Right atrium auricular region (tissue), 2 donors: ENCODE data around the gene ME2. TPM values are rescaled to one million over a fixed set of nuclear protein-coding genes. Genes with fewer than 3 reads are reported as not detected.
"Not testable (repeated sequence)": the region's sequence is repeated elsewhere in the genome, so short reads cannot be mapped to it uniquely, and the experiment has no call there.

Experiments used
- DNase-seq: peaks from one replicate; pipeline ENCODE4 v3.0.0-alpha.2; 2019; ENCODE audit warnings: low spot score
- H3K27ac ChIP-seq, 2 donors: fragments of 200-600 bp; sonication (generic); 1 replicate in 1 of 2; 2 replicates in 1 of 2; pipeline ENCODE4 v1.5.1; 2016 to 2019
- H3K27me3 ChIP-seq, 2 donors: fragments of 200-600 bp; sonication (generic); one replicate each; pipeline versions ENCODE4 v1.5.1 to v1.6.0; 2017 to 2019
- H3K36me3 ChIP-seq: fragments of 200-600 bp; sonication (generic); one replicate; pipeline ENCODE4 v1.5.1; 2016
- H3K4me1 ChIP-seq, 2 donors: fragments of 200-600 bp; sonication (generic); one replicate each; pipeline versions ENCODE4 v1.5.1 to v1.6.0; 2017 to 2019
- H3K4me3 ChIP-seq, 2 donors: fragments of 200-600 bp; sonication (generic); 1 replicate in 1 of 2; 2 replicates in 1 of 2; pipeline ENCODE4 v1.5.1; 2017 to 2019; ENCODE audit warnings: mild to moderate bottlenecking in 1 of 2, moderate library complexity in 1 of 2
- H3K9me3 ChIP-seq, 2 donors: fragments of 200-600 bp; sonication (generic); one replicate each; pipeline ENCODE4 v1.5.1; 2019
- CTCF ChIP-seq, 2 donors: fragments of 200-600 bp; sonication (generic); IDR thresholded peaks; one replicate each; pipeline ENCODE4 v1.5.1; 2019; ENCODE audit warnings: antibody characterized with exemption in 2 of 2
- total RNA-seq, 2 donors: library from RNA; depleted of rRNA; stranded (reverse); fragments of >200 nt; gene quantifications; one replicate each; pipeline ENCODE4 v1.1.0, GENCODE V29; 2016

ME2 gene
- total RNA-seq, 2 donors from 2014 or later: 82.0 to 117 TPM

GRCh38 chr18:50944245-50944932, 65.5 kb downstream of the ME2 start:
- no peak for DNase-seq
- Histone ChIP-seq H3K27ac (no peak overlapping the region), H3K4me3 (no peak overlapping the region), H3K27me3 (no peaks in the 10 kb centered on the region), H3K4me1 (no peaks in the 10 kb centered on the region), H3K9me3 (no peaks in the 10 kb centered on the region), H3K36me3 (peaks cover 16% of the 10 kb centered on the region)
- TF ChIP-seq CTCF (IDR thresholded peaks at IDR 0.05): no peak

DNA sequence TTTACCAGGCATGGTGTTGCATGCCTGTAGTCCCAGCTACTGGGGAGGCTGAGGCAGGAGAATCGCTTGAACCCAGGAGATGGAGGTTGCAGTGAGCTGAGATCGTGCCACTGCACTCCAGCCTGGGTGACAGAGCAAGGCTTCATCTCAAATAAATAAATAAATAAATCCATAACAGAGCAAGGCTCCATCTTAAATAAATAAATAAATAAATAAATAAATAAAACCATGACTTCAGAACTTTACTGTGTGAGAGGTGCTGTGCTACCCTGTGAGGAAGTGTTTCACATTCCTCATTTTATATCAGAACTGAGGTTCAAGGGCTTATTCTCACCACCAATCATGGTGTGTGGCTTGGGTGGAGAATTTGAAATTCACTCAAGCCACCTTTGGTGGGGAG, 67.0 kb downstream of the ME2 start:
- not testable (repeated sequence) for H3K27me3 ChIP-seq, H3K36me3 ChIP-seq, DNase-seq, H3K9me3 ChIP-seq, H3K27ac ChIP-seq, H3K4me3 ChIP-seq, H3K4me1 ChIP-seq

- no peak overlapping the region for H3K4me3 ChIP-seq
- TF ChIP-seq CTCF (IDR thresholded peaks at IDR 0.05): no peak
- no peaks in the 10 kb centered on the region for H3K4me1 ChIP-seq
- H3K27ac ChIP-seq: no peak overlapping the region
- peaks cover 6% of the 10 kb centered on the region for H3K36me3 ChIP-seq
- no peaks in the 10 kb centered on the region for H3K27me3 ChIP-seq
- no peaks in the 10 kb centered on the region for H3K9me3 ChIP-seq
- DNase-seq: no peak
These were observed 69.0 kb downstream of the ME2 start for GRCh38 chr18:50947899-50948298.

DNA sequence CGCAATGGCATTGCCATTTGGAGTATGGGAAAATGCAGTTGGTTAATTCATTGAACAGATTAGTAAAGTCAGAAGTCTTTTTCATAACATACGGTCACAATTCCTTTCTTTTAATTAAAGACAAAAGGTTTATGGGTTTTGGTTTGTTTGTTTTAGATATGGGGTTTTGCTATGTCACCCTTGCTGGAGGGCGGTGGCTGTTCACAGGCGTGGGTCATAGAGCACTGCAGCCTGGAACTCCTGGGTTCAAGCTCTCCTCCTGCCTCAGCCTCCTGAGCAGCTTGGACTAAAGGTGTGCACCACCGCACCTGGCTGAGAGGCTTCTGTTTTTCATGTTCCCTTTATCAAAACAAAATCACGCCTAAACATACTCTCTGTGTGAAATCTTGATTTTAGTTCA, 70.3 kb downstream of the ME2 start:
- DNase-seq: no peak
- no peaks in the 10 kb centered on the region for H3K9me3 ChIP-seq
- H3K36me3 ChIP-seq: peaks cover 6% of the 10 kb centered on the region
- H3K4me3 ChIP-seq: no peak overlapping the region
- H3K27me3 ChIP-seq: no peaks in the 10 kb centered on the region
- H3K27ac ChIP-seq: no peak overlapping the region
- no peak for TF ChIP-seq CTCF (IDR thresholded peaks at IDR 0.05)
- no peaks in the 10 kb centered on the region for H3K4me1 ChIP-seq

DNA sequence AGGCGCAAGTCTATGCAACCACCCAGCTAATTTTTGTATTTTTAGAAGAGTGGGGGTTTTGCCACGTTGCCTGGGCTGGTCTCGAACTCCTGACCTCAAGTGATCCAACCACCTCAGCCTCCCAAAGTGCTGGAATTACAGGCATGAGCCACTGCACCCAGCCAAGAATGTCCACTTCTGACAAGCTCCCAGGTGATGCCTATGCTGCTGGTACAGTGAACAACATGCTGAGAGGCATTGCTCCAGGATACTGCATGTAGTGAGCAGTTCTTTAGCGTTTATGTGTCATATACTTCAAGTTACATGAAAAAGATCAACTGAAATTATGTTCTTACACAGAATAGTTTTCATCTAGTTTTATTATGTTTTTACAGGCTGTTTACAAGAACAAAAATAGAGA, 71.7 kb downstream of the ME2 start:
- DNase-seq: no peak
- Histone ChIP-seq H3K9me3 (no peaks in the 10 kb centered on the region), H3K27me3 (no peaks in the 10 kb centered on the region), H3K4me3 (no peak overlapping the region), H3K4me1 (no peaks in the 10 kb centered on the region), H3K36me3 (no peaks in the 10 kb centered on the region), H3K27ac (no peak overlapping the region)
- TF ChIP-seq CTCF (IDR thresholded peaks at IDR 0.05): no peak

DNA sequence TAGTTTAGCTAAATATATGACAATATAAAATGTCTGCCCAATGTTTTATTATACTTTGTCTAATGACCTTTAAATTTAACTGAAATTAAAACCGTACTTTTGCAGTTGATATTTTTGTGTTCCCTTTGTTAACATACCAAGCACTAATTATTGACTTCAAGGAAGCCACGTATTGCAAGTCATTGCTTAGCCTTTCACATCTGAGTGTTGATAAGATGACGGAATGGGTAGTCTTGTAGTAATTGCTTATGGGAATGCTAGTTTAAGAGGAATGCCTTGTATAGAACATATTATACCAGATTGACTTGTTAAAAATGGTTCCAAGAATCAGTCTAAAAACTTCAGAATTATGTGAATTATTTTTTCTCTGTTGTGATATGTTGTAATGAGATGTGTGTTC, 74.9 kb downstream of the ME2 start:
- no peak overlapping the region for H3K27ac ChIP-seq
- H3K36me3 ChIP-seq: no peaks in the 10 kb centered on the region
- DNase-seq: no peak
- H3K4me3 ChIP-seq: no peak overlapping the region
- no peaks in the 10 kb centered on the region for H3K4me1 ChIP-seq
- TF ChIP-seq CTCF (IDR thresholded peaks at IDR 0.05): no peak
- no peaks in the 10 kb centered on the region for H3K27me3 ChIP-seq
- no peaks in the 10 kb centered on the region for H3K9me3 ChIP-seq
